BJ (cell line): ENCODE data around the gene RPL39. TPM values are rescaled to one million over a fixed set of nuclear protein-coding genes. Genes with fewer than 3 reads are reported as not detected.
"Not testable (repeated sequence)": the region's sequence is repeated elsewhere in the genome, so short reads cannot be mapped to it uniquely, and the experiment has no call there.

Source experiments
- CTCF ChIA-PET: fragments of 350-600 bp; formaldehyde crosslinking; extraction: SDS; loops from one replicate; lab custom pipeline; 2021; ENCODE audit warnings: antibody characterized with exemption, inconsistent platforms; lab: Yijun Ruan, JAX
- POLR2A ChIA-PET: fragments of 300-600 bp; sonication (Branson Sonifier 250); formaldehyde crosslinking; extraction: SDS; loops from one replicate; lab custom pipeline; 2021; ENCODE audit warnings: antibody characterized with exemption; lab: Charles Lee
- DNase-seq: peaks from one replicate; pipeline ENCODE4 v3.0.0-alpha.2; 2011; ENCODE audit warnings: low read depth
- H3K27me3 ChIP-seq: 2 replicates; pipeline ENCODE4 v1.6.0; 2011; ENCODE audit warnings: low read length; ENCODE audit not compliant: control insufficient read depth, insufficient read depth
- H3K36me3 ChIP-seq: 2 replicates; pipeline ENCODE4 v1.5.1; 2011; ENCODE audit warnings: low read length; ENCODE audit not compliant: control insufficient read depth, insufficient read depth
- H3K4me3 ChIP-seq: 2 replicates; pipeline ENCODE4 v1.5.1; 2011; ENCODE audit warnings: low read depth, mild to moderate bottlenecking, control low read depth, low read length
- CTCF ChIP-seq: IDR thresholded peaks from 2 replicates; pipeline ENCODE4 v1.5.1; 2011; ENCODE audit warnings: low read depth, mild to moderate bottlenecking, control low read depth, inconsistent platforms, low read length, moderate library complexity; ENCODE audit not compliant: insufficient read depth
- polyA plus RNA-seq: library from polyadenylated mRNA; depleted of rRNA; stranded (reverse); fragments of >200 nt; gene quantifications from 2 replicates; pipeline ENCODE4 v1.2.3, GENCODE V29; 2011; rRNA removed
- small RNA-seq: library from RNA; depleted of rRNA; stranded (forward); fragments of <200 nt; gene quantifications from one replicate; pipeline ENCODE3, GENCODE V24; 2012; ENCODE audit warnings: low replicate concordance, low read depth; ENCODE audit not compliant: insufficient read length

The RPL39 gene
- polyA plus RNA-seq, 1 experiment = 935 TPM

- Histone ChIP-seq H3K36me3 (no peaks in the 10 kb centered on the region), H3K4me3 (no peak overlapping the region), H3K27me3 (no peaks in the 10 kb centered on the region)
- CTCF ChIA-PET = interaction anchor here (0.6 to 1.7 kb wide), 10 partner anchors 15 to 271 kb away, joined by 3 to 7 read pairs (median 4); no protein-coding TSS in a partner anchor
- no peak for DNase-seq
- POLR2A ChIA-PET = no interaction called here
- TF ChIP-seq CTCF = peak; percentile 34
Observed at GRCh38 chrX:119753639-119754257, 37.7 kb downstream of the RPL39 start.

- no peaks in the 10 kb centered on the region for H3K27me3 ChIP-seq
- H3K36me3 ChIP-seq = no peaks in the 10 kb centered on the region
- no peak for TF ChIP-seq CTCF
- no peak for DNase-seq
- POLR2A ChIA-PET = no interaction called here
- no peak overlapping the region for H3K4me3 ChIP-seq
- CTCF ChIA-PET = interaction anchor here (0.7 to 1.5 kb wide), 6 partner anchors 17 to 270 kb away, joined by 3 to 7 read pairs (median 4); no protein-coding TSS in a partner anchor
Observed at GRCh38 chrX:119753001-119753400, 38.4 kb downstream of the RPL39 start.

GRCh38 chrX:119750751-119751150, 40.7 kb downstream of the RPL39 start:
- POLR2A ChIA-PET, H3K27me3 ChIP-seq, CTCF ChIA-PET, H3K36me3 ChIP-seq, H3K4me3 ChIP-seq, DNase-seq: not testable (repeated sequence)

GRCh38 chrX:119750131-119750530, 41.3 kb downstream of the RPL39 start:
- ChIA-PET POLR2A (interaction anchor here (1.1 kb wide), 1 partner anchor 8 kb away, joined by 3 read pairs; the partner anchor contains the start of gene SOWAHD), CTCF (interaction anchor here (1.0 kb wide), 1 partner anchor 20 kb away, joined by 3 read pairs; no protein-coding TSS in a partner anchor)
- not testable (repeated sequence) for DNase-seq, H3K36me3 ChIP-seq, H3K4me3 ChIP-seq, H3K27me3 ChIP-seq

GRCh38 chrX:119745283-119745848, 46.1 kb downstream of the RPL39 start:
- Histone ChIP-seq H3K4me3 (no peak overlapping the region), H3K36me3 (no peaks in the 10 kb centered on the region), H3K27me3 (no peaks in the 10 kb centered on the region)
- ChIA-PET POLR2A (no interaction called here), CTCF (interaction anchor here (0.8 to 1.8 kb wide), 5 partner anchors 11 to 233 kb away, joined by 3 to 9 read pairs (median 3); no protein-coding TSS in a partner anchor)
- no peak for TF ChIP-seq CTCF
- DNase-seq = no peak

- no peak for TF ChIP-seq CTCF
- no peaks in the 10 kb centered on the region for H3K27me3 ChIP-seq
- H3K36me3 ChIP-seq = no peaks in the 10 kb centered on the region
- ChIA-PET CTCF (interaction anchor here (1.3 kb wide), 1 partner anchor 9 kb away, joined by 5 read pairs; no protein-coding TSS in a partner anchor), POLR2A (no interaction called here)
- DNase-seq = no peak
- H3K4me3 ChIP-seq = no peak overlapping the region
Observed at GRCh38 chrX:119738742-119739141, 52.7 kb downstream of the RPL39 start.

Small RNA genes within 50 kb of the gene (small RNA-seq; reads per million reads assigned to genes)
- not detected for gene SNORA69

Other genes with a start within 250 kb of the RPL39 start
- gene STEEP1, start 226.2 kb downstream of the RPL39 start, polyA plus RNA-seq = 15.8 and 20.5 TPM in 2 replicates
- gene UBE2A, start 217.1 kb downstream of the RPL39 start, polyA plus RNA-seq = 44.8 and 65.5 TPM in 2 replicates
- 2.2 and 3.5 TPM in 2 replicates for gene NKRF, start 185.2 kb downstream of the RPL39 start, polyA plus RNA-seq
- gene SEPTIN6, start 98.5 kb downstream of the RPL39 start, polyA plus RNA-seq = 35.5 and 40.0 TPM in 2 replicates
- 0.39 and 0.60 TPM in 2 replicates for gene SOWAHD, start 33.0 kb downstream of the RPL39 start, polyA plus RNA-seq
- gene UPF3B, start 61.3 kb upstream of the RPL39 start, polyA plus RNA-seq = 3.0 and 5.5 TPM in 2 replicates
- 15.7 and 15.8 TPM in 2 replicates for gene RNF113A, start 80.1 kb upstream of the RPL39 start, polyA plus RNA-seq
- 58.9 and 133 TPM in 2 replicates for gene NDUFA1, start 80.2 kb upstream of the RPL39 start, polyA plus RNA-seq
- not detected in 2 replicates for gene AKAP14, start 104.3 kb upstream of the RPL39 start, polyA plus RNA-seq
- 2.1 and 3.1 TPM in 2 replicates for gene NKAP, start 152.1 kb upstream of the RPL39 start, polyA plus RNA-seq